ENCODE data around the gene CDH4. TPM values are rescaled to one million over a fixed set of nuclear protein-coding genes. Genes with fewer than 3 reads are reported as not detected.
"Not testable (repeated sequence)": the region's sequence is repeated elsewhere in the genome, so short reads cannot be mapped to it uniquely, and the experiment has no call there.

CDH4 gene
- total RNA-seq, 1 donor from 2014 or later = not detected

DNA sequence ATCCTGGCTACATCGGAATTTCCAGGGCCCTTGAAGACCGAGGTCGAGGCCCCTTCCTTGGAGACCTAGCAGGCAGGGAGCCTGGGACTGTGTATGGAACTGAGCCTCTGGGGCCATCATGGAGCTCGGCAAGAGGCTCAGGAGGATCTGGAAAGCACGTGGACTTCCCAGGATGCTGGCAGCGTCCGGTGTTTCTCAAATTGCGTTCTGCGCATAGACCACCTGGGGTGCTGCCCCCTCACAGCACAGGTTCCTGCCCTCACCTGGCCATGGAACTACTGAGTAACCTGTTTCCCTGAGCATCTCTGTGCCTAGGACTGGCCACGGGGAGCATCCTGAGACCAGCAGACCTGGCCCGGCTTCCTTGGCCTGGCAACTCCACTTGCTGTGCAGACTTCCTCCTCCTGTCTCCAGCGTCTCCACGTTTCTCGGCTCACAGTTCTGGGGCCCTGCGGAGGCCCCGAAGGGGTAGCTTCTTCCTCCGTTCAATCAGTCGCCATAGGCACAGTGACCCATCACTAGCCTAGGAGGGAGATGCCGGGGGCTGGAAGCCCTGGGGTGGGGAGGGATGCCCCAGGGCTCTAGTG, 144.3 kb downstream of the CDH4 start:
- ATAC-seq (no peak), DNase-seq (no peak)
- intact Hi-C loops (cut with micrococcal nuclease) = no loop called here

DNA sequence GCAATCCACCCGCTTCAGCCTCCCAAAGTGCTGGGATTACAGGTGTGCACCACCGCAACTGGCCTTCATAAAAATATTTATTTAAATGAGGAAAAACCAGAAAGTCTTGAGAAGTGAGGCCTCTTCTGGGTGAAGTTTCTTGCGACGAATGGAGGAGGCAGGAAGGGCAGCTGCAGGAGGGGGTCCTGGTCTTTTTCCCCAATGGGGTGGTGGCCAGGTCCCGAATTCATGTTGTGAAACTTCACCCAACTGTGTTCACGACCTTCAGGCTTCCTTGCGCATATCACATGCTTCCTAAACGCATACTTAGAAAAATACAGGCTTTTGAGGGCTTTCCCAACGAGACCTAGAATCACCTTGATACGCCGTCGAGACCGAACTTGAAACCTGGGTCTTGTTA, 145.1 kb downstream of the CDH4 start:
- intact Hi-C loops (cut with micrococcal nuclease) = no loop called here
- ATAC-seq = no peak
- no peak for DNase-seq

DNA sequence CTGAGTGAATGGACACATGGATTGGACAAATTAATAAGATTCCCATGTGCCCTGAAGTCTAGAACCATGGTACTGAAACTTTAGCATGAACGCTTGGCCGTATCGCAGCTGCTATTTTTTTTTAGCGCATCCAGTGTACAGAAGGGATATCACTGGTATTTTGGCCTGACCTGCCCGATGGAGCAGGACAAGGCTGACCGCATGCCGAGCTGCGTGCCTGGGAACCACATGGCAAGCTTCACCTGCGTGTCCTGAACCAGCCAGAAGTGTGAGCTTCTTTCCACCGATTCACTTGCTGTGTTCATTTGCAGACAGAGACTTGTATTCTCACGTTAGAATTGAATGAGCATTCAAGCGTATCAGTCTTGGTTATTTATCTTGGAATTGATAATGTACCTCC, 145.7 kb downstream of the CDH4 start:
- ATAC-seq = no peak
- DNase-seq = no peak
- intact Hi-C loops (cut with micrococcal nuclease) = no loop called here

DNA sequence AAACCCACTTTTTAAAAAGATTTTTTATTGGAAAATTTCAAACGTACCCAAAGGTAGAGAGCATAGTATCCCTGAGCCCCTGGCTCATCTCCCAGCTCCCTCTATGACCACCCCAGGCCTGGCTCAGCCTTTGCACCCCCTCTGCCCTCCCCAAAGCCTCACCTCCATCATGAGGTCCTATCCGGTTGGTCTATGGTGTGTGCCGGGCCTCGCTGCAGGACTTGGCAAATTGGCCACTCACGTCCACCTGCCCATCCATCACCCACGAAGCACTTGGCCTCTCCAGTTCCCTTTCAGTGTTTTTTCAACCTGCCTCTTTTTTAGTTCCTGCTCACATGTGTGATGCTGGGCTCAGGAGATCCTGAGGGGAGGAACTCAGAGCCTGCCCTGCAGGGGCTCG, 147.4 kb downstream of the CDH4 start:
- ATAC-seq (no peak), DNase-seq (no peak)
- intact Hi-C loops (cut with micrococcal nuclease) = no loop called here

DNA sequence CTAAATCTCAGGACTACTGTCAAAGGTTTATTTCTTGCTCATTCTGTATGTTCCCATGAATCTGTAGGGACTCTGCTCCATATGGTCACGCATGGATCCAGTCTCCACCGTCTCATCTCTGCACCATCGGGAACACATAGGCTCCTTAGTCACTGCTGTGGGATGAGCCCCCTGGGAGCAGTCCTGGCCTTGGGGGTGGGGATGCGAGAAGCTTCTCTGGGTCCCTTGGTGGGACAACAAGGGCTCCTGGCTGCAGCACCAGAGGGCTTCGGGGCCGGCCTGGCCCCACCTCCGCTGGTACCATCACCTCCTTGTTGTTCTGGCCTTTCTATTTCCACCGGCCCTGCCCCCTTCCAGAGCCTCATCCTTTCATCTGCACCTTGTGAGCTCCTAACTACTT, 148.4 kb downstream of the CDH4 start:
- DNase-seq (no peak), ATAC-seq (no peak)
- intact Hi-C loops (cut with micrococcal nuclease) = no loop called here

DNA sequence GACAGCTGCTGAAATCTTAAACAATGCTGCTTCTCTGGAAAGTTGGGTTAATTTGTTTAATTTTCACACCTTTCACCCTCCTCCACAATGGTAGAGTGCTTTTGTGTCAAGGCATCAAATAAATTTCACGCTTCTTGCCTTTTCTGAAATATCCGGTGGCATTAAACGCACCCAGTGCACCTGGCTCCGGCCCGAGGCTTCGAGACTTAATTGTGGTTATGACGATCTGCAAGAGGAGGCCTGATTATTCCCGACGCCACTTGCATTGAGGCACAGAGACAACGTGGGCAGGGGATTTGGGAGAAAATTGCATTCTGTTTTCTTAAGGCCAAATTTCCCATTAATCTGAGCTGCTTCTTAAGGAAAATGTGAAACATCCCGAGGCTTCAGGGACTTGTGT, 152.2 kb downstream of the CDH4 start:
- DNase-seq (no peak), ATAC-seq (no peak)
- intact Hi-C loops (cut with micrococcal nuclease) = no loop called here

DNA sequence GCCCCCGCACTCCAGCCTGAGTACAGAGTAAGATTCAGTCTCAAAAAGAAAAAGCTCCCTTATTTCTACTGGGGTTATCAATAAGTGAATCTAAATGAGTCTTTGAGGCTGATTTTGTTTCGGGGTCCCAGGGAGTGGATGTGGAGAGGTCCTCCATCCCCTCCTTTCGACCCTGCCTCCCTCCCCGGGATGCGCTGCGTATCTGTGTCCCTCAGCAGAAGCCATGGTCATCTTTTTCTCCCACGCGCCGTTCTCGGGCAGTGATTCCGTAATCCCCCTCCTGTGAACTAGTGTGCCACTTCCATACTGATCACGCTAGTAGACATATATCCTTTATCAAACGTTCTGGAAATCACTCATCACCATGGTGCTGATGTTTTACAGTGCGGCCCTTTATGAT, 152.9 kb downstream of the CDH4 start:
- ATAC-seq = no peak
- no peak for DNase-seq
- intact Hi-C loops (cut with micrococcal nuclease) = no loop called here

DNA sequence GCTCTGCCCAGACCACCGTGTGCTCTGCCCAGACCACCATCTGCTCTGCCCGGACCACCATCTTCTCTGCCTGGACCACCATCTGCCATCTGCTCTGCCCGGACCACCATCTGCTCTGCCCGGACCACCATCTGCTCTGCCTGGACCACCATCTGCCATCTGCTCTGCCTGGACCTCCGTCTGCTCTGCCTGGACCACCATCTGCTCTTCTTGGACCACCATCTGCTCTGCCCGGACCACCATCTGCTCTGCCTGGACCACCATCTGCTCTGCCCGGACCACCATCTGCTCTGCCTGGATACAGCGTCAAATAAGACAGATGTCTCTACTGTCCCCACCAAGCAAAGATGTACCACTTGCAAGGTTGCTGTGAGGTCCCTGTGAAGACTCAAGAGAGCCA, 154.7 kb downstream of the CDH4 start:
- ATAC-seq; DNase-seq; intact Hi-C loops (cut with micrococcal nuclease): not testable (repeated sequence)

DNA sequence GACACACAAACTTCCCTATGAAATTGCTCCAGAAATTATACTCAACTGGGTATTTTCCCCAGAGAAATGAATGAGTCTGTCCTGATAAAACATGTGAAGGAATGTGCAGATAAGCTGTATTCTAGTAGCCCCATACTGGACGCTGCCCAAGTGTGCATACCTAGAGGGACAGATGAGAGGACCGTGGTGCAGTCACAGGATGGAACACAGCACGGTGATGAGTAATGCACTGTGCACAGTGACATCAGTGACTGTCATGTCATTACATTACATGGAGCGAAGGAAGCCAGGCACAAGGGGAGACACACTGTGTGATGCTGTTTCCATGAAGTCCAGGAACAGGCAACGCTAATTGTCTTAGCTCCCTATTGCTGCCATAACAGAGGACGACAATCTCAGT, 155.5 kb downstream of the CDH4 start:
- intact Hi-C loops (cut with micrococcal nuclease) = no loop called here
- no peak for DNase-seq
- no peak for ATAC-seq

DNA sequence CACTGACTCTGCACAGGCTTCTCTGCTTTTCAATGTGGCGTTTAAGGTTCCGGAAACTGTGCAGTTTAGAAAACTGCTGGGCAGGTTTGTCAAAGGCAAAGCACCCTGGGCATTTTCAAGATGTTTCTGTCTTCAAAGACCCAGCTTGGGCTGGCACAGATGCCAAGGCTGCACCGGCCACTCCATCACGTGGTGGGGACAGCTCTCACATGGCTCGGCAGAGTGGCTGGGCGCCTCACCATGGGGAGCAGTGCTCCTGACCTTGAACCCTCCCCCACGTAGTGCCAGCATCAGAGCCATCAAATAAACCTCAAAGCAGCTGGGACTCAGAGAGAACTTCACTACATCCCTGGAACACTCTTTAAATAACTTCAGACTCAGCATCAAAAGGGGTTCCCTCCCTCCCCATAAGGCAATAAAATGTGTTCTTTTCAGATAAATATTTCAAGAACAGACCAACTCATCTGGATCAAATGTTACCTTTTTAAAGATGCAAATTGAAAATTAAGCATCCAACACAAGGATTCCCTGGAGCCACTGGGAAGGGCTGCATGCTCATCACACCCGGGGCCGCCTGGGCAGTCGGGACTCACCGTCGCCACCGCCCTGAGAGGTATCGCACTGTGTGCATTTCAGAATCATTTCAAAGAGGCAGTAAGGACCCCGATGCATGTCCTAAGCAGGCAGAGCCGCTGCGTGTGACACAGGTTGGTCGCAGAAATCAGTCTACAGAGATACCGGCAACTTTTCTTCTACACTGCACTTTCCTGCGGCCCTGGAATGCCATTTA, 157.1 kb downstream of the CDH4 start:
- intact Hi-C loops (cut with micrococcal nuclease) = no loop called here
- no peak for ATAC-seq
- DNase-seq = no peak

DNA sequence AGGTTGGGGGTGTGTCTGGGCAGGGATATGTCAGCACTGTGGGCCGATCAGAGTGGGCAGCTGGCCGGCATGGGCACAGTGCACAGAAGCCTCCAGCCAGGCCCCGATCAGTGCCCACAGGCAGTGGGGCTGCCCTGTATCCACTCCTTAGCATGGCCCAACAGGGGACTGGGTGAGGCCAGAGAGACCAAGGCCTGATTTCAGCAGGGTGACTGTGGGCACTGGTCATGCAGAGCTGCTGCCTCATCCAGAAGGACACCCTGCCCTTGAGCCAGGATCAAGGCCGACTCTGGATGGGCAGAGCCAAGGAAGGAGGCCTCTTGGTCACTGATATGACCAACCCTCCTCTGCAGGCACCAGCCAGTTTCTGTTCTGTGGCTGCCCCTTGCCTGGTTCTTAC, 159.7 kb downstream of the CDH4 start:
- DNase-seq = no peak
- ATAC-seq = no peak
- intact Hi-C loops (cut with micrococcal nuclease) = no loop called here

DNA sequence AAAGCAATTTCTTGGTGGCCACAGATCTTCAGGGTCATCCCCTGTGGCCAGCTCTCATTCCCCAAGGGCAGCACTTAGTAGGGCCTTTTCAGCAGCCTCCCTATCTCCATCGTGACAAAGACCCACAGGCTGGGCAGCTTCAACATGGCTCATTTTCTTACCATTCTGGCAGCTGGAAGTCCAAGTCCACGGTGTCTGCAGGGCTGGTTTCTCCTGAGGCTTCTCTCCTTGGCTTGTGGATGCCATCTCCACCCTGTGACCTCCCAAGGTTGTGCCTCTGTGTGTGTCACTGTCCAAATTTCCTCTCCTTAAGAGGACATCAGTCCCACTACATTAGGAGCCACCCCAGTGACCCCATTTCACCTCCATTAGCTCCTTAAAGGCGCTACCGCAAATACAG, 161.7 kb downstream of the CDH4 start:
- intact Hi-C loops (cut with micrococcal nuclease) = no loop called here
- DNase-seq (no peak), ATAC-seq (no peak)

DNA sequence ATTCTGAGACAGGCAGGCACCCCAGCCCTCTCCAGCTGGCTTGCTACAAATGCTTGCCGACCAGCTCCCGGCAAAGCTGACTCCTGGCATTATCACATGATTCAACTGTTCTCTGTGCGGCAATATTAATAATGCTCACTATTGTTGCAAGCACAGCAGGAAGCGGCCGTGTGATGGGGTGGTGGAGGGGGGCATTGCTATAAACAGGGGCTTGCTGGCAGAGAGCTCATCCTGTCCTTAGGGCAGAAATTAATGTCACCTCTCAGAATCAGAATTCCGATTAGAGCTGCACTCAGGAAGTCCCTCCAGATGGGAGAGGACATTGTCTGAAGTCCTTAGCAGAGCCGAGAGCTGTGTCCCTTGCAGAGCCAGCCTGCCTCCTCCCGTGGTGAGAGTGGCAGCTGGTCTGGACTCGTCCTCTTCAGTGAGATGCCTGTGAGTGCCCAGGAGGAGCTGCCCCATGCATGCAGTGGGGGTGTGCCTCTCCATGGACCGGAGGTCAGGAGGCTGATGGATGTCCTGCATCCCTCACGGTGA, 162.5 kb downstream of the CDH4 start:
- ATAC-seq (no peak), DNase-seq (no peak)
- intact Hi-C loops (cut with micrococcal nuclease) = no loop called here

DNA sequence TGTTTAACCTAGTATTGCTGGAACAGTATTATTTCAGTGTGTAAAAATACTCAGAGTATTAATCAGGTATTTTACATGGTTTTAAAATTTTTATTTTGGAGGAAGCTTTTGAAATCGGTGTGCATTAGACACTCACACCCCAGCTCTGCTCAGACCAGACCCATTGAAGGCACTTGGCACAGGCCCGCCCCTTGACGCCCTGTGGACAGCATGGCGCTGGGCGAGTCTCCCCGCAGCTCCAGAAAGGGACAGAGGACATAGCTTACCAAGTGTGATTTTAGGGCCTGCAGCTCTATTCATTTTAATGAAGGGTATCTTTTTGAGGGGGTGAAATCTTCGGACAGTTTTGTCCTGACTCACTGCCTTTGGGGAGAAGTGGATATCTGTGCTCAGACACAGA, 164.5 kb downstream of the CDH4 start:
- intact Hi-C loops (cut with micrococcal nuclease) = no loop called here
- ATAC-seq (no peak), DNase-seq (no peak)

DNA sequence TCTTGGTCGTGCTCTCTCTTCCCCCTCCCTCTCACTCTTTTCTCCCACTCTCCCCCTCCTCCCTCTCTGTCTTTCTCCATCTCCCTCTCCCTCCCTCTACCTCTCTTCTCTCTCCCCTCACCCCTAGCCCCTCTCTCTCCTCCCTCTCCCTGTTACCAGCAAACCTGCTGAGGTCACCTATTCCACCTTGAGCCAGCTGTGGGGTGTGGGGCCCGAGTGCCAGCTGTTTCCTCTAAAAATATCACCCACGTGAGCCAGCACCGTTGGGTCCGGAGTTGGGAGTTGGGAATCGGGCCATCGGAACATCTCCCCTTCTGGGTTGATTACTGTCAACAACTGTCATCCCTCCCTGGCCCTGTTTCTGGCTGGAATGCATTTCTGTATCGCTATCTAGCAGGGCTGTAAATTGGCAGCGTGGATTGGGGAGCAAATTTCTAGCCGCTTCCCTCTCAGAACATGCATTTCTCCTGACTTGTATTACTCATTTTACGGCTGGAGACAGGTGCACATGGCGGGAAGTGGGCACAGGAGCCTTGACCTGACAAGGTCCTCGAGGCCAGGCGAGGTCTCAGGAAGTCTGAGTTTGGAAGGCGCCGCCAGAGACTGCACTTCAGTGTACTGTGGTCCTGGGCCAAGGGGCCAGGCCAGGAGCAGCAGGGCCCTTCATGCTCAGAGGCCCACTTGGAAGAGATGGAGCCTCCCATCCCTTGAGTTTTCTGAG, 165.3 kb downstream of the CDH4 start:
- DNase-seq (no peak), ATAC-seq (no peak)
- intact Hi-C loops (cut with micrococcal nuclease) = no loop called here

DNA sequence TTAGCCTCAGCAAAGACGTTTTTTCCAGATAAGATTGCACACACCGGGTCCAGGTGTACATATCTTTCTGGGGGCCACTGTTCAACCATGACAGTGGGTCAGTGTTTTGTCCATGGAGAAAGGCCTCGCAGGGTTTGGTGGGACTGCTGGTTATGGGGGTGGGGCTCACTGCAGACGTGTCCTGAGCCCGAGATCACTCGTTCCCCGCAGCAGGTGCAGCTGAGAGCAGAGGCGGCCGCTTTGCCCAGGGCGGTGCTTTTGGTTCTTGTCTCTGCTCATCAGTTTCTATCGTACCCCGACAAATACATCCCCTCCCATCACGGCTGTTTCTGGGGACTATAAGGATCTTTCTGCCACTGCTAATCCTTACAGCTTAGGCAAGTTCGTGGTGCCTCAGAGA, 166.9 kb downstream of the CDH4 start:
- DNase-seq (no peak), ATAC-seq (no peak)
- intact Hi-C loops (cut with micrococcal nuclease) = no loop called here

DNA sequence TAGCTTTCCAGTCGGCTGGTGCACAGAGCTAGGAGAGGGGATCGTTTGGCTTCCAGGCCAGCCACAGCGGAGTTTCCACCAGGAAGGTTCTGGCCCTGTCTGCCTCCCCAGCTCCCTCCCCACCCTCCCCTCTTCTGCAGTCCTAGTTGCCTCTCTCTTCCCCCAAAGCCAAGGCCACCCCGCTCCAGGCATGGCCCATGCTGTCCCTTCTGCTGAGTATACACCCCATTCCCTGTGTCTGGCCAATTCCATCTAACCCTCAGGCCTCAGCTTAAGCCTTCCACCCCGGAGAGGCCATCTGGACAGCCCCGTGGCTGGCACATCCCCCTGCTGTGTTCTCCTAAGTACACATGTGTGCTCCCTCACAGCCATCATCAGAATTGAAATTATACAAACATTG, 167.4 kb downstream of the CDH4 start:
- no peak for DNase-seq
- intact Hi-C loops (cut with micrococcal nuclease) = no loop called here
- ATAC-seq = no peak

DNA sequence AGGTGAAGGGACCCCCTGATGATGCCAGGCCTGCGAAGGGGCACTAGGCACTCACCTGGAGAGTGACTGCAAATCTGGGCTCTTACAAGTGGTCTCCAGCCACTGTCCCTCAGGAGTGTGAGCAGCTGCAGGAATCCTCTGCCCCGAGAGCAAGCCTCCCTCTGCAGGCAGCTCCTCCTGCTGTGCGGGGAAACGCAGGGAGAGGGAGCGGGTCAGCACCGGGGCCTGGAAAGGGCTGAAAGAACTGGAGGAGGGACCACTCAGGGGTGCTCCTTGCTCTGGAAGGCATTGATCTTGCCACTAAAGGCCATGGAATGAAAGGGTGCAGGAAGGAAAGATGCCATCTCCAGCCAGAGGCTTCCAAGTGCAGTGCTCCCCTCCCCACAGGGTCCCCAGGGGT, 168.0 kb downstream of the CDH4 start:
- no peak for DNase-seq
- ATAC-seq = no peak
- intact Hi-C loops (cut with micrococcal nuclease) = no loop called here

DNA sequence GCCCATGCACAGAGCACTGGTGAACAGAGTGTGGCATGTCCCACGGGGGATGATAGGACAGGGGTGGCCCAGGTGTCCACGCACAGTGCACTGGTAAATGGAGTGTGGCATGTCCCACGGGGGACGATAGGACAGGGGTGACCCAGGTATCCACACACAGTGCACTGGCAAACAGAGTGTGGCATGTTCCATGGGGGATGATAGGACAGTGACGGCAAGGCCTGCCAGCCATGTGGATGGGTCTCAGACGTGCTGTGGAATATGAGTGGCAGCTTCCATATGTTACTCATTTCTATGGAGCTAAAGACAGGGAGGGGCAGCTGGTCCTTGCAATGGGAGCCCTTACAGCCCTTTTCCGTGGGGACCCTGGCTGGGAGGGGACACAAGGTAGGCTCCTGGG, 168.7 kb downstream of the CDH4 start:
- intact Hi-C loops (cut with micrococcal nuclease) = no loop called here
- no peak for ATAC-seq
- DNase-seq = no peak

DNA sequence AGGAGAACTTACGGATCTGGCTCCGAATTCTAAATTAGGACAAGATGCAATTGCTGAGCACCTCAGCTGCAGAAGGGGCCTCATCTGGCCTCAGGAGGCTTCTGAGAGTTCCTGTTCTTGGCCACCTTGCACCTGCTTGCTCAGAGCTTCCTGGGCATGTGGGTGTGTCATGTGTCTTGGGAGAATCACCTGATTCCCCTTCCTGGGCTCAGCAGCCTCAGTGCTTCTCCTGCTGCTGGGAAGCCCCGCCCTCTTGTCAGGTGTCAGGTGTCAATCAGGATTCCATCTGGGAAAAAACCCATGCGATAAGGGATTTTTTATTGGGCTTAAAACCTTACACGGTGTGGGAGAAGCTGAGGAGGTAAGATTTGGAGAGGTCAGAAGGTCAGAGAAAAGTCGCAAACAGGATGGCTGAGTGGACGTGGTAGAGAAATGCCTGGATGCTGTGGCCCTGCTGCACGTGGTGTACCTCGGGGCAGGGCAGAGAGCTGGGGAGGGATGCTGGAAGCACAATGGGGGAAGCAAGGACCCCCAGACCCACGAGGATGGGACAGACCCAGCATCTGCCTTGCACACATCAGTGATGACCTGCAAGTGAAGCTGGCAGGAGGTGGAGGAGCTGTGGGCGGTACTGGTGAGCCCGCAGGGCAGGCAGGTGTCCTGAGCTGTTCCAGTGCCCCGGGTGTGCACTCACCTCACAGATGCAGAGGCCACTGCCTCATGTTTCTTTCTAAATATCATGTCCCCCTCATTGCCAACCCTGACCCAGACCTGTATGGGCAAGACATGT, 170.8 kb downstream of the CDH4 start:
- no peak for ATAC-seq
- no peak for DNase-seq
- intact Hi-C loops (cut with micrococcal nuclease) = no loop called here

Measured in left ventricle myocardium superior (tissue), 1 donor.